ENCODE results near the gene CAMTA1.
"Not testable (repeated sequence)": the region's sequence is repeated elsewhere in the genome, so short reads cannot be mapped to it uniquely, and the experiment has no call there.

The CAMTA1 gene

GRCh38 chr1:7681401-7681800 is 896.1 kb downstream of the CAMTA1 start:
- no peak for DNase-seq

DNA sequence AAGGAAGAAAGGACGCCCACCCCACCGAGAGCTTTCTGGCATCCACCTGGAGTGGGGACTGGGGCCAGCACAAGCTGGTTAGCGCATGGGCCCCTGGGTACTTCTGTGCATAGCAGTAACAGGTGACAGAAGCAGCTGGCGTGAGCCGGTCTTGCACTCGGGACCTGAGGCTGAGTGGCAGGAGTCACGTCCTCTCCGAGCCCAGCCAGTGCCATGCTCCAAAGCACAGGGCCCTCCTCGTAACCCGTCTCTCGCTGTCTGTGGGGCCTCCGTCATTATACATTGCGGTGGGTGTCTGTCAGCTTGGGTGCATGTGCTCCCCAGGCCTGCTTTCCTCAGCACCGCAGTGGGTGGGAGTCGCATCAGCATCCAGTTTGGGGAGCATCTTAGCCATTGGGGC is 898.3 kb downstream of the CAMTA1 start:
- no peak for DNase-seq

GRCh38 chr1:7684132-7684531 is 898.9 kb downstream of the CAMTA1 start:
- no peak for DNase-seq

DNA sequence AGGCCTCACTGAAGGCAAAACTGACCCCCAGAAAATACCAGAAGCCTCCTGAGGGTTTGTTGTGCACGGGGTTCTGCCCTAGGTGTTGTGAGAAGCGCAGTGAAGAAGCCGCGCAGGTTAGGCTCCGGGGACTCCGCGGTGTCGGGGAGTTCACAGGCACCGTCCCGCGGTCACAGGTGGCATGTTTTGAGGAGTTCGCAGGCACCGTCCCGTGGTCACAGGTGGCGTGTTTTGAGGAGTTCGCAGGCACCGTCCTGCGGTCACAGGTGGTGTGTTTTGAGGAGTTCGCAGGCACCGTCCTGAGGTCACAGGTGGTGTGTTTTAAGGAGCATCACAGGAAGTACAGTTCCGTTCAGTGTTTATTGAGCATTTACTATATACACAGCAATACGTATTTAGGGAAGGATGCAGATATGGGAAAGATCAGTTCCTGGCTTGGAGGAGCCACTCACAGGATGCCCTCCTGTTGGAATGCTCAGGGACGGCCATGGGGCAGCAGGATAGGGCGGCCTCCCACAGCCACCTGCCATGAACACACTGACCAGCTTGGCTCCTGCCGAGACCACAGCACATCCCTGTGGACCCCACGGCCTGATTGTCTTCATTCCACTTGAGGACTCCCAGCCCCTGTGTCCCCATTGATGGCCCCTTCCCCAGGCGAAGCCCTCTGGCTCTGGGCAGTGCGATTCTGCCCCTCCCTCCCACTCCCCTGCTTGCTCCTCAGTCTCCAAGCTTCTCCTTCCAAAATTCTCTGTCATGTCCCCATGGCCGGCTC is 899.8 kb downstream of the CAMTA1 start:
- no peak for DNase-seq

- DNase-seq: no peak
Observed at GRCh38 chr1:7686301-7686850, 901.1 kb downstream of the CAMTA1 start.

DNA sequence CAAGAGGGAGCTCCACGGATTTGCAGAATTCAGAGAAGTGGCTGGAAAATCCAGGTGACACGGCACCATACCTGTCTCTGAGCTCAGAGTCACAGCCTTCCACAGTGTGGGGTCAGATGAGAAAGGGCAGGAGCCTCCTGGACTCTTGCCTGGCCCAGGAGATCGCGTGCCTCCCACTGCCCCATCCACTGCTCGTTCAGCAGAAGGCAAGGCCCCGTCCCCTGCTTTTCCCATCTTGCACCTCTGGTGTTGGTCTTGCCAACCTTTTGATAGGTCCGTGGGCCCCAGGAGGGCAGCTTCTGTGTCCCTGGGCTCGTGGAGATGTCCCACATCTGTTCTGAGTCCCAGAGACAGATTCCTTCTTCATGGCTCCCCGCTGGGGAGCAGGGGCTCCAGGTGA is 902.2 kb downstream of the CAMTA1 start:
- DNase-seq: no peak

GRCh38 chr1:7688659-7689058 is 903.4 kb downstream of the CAMTA1 start:
- DNase-seq: no peak

DNA sequence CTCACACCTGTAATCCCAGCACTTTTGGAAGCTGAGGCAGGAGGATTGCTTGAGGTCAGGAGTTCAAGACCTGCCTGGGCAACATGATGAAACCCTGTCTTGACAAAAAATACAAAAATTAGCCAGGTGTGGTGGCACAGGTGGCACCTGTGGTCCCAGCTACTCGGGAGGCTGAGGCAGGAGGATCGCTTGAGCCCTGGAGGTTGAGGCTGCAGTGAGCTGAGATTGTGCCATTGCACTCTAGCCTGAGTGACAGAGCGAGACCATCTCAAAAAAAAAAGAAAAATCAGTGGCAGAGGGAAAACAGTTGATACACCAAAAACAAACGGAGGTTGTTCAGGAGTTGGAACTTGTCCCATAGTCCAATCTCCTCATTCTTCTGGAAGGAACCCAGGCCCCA is 904.1 kb downstream of the CAMTA1 start:
- DNase-seq: not testable (repeated sequence)

DNA sequence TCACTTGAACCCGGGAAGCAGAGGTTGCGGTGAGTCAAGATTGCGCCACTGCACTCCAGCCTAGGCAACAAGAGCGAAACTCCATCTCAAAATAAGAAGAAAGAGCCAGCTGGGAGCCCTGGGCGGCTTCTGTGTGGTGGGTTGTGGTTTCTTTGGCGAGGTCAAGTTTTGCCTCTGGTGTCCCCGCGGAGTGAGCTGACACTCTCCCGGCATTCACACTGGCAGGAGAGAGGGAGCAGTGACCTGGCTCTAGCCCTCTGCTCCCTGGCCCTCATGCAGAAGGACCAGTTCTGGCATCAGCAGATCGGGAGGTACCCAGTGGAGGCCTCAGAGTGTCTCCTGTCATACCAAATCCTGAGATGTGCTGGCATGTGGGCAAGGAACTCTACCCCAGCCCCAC is 904.8 kb downstream of the CAMTA1 start:
- DNase-seq: no peak

GRCh38 chr1:7690496-7691182 is 905.4 kb downstream of the CAMTA1 start:
- DNase-seq: no peak

GRCh38 chr1:7691576-7691975 is 906.3 kb downstream of the CAMTA1 start:
- no peak for DNase-seq

DNA sequence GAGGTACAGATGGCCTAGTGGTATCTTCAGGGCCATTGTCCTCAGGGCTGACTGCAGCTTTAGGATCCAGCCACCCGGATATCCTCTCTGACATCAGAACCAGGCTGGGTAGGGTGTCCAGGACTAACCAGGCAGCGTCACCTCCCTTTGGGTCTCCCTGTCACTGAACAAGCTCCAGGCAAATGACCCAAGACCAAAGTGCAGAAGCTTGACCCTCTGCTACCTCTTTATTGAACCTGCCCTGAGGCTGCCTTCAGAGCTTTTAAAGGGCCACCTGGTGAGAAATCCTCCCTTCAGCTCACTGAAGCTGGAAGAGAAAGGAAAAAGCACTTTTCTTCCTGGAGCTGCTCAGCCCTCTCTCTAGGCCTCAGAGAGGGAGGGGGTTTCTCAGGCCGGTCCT is 906.8 kb downstream of the CAMTA1 start:
- no peak for DNase-seq

DNA sequence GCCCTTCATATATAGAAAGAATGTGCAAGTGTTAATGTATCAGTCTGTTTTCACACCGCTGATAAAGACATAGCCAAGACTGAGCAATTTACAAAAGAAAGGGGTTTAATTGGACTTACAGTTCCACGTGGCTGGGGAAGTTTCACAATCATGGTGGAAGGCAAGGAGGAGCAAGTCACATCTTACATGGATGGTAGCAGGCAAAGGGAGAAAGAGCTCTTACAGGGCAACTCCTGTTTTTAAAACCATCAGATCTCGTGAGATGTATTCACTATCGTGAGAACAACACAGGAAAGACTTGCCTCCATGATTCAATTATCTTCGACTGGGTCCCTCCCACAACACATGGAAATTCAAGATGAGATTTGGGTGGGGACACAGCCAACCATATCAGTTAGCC is 907.8 kb downstream of the CAMTA1 start:
- not testable (repeated sequence) for DNase-seq

DNA sequence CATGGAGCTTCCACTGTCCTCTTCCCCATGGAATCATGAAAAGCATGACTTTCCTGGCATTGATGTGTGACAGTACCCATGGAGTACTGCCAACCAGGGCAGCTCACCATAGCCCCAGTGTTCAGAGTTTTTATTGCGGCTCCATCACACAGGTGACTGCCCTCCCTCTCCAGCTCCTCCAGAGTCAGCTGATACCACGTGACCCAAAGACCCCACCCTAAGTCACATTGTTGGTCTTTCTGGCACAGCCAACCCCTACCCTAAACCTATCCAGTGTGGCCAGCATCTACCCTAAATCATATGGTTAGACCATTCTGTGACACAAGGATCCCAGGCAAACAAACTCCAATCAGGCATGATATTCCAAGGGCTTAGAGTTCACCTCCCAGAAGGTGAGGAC is 908.4 kb downstream of the CAMTA1 start:
- no peak for DNase-seq

DNA sequence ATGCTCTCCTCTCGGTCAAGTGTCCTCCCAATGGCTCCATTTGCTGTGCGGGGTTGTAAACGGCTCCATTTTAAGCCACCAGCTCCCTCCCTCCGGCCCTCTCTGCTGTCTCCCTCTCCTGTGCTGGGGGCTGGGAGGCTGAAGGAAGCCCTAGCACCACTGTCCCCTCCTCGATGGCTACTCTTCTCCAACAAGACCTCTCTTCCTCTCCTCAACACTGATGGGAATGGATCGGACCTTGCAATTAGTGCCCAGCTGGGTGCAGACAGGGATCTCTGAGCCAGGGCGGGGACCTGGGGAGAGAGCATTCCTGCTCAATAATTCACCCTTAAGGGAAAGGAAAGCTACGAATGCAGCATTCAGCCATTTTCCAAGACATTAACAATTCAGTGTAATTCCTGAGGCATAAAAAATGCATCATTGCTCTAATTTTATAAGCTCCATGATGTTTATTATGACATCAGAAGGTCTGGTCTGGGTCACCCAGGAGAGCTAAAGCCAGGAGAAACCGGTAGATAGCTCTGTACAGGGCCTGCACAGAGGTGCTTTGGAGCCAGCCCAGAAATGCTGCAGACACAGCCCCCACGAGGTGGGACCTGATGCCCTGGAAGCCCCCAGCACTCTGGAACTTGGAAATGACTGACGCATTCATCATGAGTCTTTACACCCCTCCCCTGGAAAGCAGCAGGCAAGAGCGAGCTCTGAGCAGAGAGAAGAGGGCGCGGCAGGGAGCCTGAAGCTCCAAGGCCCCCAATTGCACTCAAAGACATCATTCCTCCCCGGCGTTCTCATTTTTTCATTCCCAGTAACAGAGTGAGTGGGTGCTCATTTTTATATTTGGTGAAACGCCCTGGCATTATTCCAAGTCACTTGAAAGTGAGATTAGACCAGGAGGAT is 909.6 kb downstream of the CAMTA1 start:
- no peak for DNase-seq

- no peak for DNase-seq
Observed at GRCh38 chr1:7695497-7696117, 910.4 kb downstream of the CAMTA1 start.

GRCh38 chr1:7698641-7699040 is 913.4 kb downstream of the CAMTA1 start:
- DNase-seq: no peak

GRCh38 chr1:7702365-7702764 is 917.1 kb downstream of the CAMTA1 start:
- DNase-seq: peak; percentile 79

GRCh38 chr1:7703321-7704213 is 918.3 kb downstream of the CAMTA1 start:
- peak; percentile 51 for DNase-seq

- DNase-seq: peak; percentile 88
Observed at GRCh38 chr1:7704214-7705047, 919.2 kb downstream of the CAMTA1 start.

Measured in NCI-H2227 treated with DMSO at 0.1 percent for 48 hours (cell line).